Measurements from ENCODE around the gene LYRM7. TPM values are rescaled to one million over a fixed set of nuclear protein-coding genes. Genes with fewer than 3 reads are reported as not detected.
A peak's percentile ranks its signal among the peaks of the same experiment; 100 is the strongest.
"Not testable (repeated sequence)": the region's sequence is repeated elsewhere in the genome, so short reads cannot be mapped to it uniquely, and the experiment has no call there.

The LYRM7 gene
- total RNA-seq, 1 donor from 2014 or later = 34.9 TPM

DNA sequence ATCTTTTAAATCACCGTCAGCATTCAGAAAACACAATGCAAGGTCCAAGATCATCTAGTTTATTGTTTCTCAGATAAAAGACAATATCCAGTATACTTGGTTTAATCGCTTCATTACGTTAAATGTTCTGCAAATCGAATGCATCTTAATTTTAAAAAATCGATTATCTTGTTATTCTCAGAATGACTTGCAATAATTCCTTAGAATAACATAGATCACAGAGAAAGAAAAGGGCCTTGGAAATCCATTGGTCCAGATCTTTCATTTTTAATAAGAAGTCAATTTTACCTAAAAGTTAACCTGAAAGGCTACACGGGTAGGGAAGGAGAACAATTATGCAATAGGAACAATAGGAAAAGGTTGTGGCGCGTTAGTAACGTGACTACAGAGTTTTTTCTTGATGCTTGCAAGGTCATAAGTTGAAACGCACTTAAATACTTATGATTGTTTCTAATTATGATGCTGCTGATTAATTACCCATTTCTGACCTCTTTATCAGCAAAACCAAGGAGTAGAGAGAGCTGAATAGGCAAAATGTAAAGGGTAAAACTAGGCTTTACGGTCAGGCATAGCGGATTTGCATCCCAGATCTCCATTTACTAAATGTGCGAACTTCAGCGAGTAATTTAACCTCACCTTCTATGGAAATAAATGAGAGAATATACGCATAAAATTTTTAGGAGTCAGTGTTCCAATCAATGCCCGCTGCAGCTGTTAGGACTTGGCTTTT is 769 bp upstream of the LYRM7 start:
- no peak for DNase-seq
- ATAC-seq = no peak
- intact Hi-C loops (cut with micrococcal nuclease) = loop anchor here (10.0 kb wide), 1 partner anchor 245 kb away; no protein-coding TSS in a partner anchor

DNA sequence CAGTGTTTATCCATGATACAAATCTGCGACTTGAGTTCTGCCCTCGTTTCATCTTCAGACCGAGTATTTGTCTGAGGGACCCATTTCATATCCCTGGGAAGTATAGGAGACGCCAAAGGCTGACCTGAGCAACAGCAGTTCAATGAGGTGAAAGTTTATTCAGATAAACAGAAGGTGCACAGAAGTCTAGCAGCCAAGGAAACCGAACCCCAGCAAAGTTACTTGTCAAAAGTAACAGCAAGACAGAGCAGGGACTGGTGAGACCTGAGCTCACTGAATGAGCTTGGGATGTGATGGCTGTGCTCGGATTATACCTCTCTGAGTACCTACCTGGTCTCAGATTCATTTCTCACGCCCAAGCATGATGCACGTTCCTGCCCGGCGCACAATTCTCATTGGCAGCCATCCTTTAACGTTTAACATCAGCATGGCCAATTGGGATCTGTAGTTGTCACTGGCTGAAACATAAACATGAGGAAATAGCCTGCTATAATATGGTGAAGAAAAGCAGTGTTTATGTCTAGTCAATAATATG is 599 bp downstream of the LYRM7 start:
- intact Hi-C loops (cut with micrococcal nuclease) = loop anchor here (10.0 kb wide), 1 partner anchor 243 kb away; no protein-coding TSS in a partner anchor
- peak; percentile 1 for ATAC-seq

DNA sequence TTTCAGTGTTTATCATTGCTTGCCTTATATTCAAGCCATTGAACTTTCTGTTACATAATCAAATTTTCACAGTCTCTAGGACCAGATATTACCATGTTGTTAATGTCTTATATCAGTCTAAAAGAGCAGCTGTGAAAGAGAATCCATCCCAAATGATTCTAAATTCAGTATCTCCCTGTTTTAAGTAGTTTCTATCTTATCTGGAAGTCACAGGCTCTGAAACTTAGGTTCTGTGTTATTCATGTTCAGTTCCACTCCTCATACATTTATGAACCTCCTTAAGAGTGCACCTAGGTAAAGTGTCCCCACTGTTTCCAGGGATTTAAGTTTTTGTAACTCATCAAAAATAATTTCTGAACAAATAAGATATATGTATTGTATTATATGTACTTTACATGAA is 9.7 kb downstream of the LYRM7 start:
- DNase-seq (no peak), ATAC-seq (no peak)
- intact Hi-C loops (cut with micrococcal nuclease) = loop anchor here (10.0 kb wide), 1 partner anchor 74 kb away; no protein-coding TSS in a partner anchor

More for the DNA sequence above, 599 bp downstream of the LYRM7 start:
- DNase-seq = no peak

DNA sequence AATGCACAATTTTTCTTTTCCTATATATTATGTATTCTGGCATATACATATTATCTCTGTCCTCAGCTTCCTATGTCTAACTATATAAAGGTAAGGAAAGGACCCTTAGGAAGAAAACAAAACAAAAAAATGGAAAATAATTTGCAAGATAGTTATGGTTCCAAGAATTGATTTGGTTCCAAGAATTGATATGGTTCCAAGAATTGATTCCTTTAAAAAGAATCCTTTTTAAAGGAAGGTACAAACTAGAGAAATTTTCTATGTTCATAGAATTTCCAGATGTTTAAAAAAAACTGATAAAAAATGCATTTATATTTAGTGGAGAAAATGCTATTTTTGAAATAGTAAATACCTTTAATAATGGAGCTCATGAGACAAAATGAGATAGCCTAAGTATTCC is 12.1 kb downstream of the LYRM7 start:
- ATAC-seq = no peak
- DNase-seq = no peak

DNA sequence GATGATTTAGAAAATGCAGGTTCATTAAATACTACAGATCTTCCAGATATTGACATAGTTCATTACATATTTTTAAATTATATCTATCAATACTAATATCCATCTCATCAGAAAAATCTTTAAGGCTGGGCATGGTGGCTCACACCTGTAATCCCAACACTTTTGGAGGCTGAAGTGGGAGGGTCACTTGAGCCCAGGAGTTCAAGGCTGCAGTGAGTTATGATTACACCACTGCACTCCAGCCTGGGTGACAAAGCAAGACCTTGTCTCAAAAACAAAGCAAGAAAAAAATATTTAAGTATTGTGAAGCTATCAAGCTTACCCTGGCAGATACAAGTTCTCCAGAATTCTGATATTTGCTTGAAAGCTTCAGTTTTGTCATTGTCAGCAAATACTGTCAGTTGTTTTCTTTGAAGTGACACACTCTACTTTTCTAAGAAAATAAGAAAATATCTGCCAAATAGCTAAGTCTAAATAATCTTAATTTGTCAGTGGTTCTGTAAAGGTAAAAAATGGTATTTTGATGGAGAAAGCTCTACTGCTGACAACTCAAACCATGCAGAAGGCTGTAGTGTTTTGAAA is 14.9 kb downstream of the LYRM7 start:
- ATAC-seq (no peak), DNase-seq (no peak)
- intact Hi-C loops (cut with micrococcal nuclease) = loop anchor here (10.0 kb wide), 1 partner anchor 69 kb away; no protein-coding TSS in a partner anchor

More for the DNA sequence above, 12.1 kb downstream of the LYRM7 start:
- intact Hi-C loops (cut with micrococcal nuclease) = loop anchor here (10.0 kb wide), 1 partner anchor 72 kb away; no protein-coding TSS in a partner anchor

DNA sequence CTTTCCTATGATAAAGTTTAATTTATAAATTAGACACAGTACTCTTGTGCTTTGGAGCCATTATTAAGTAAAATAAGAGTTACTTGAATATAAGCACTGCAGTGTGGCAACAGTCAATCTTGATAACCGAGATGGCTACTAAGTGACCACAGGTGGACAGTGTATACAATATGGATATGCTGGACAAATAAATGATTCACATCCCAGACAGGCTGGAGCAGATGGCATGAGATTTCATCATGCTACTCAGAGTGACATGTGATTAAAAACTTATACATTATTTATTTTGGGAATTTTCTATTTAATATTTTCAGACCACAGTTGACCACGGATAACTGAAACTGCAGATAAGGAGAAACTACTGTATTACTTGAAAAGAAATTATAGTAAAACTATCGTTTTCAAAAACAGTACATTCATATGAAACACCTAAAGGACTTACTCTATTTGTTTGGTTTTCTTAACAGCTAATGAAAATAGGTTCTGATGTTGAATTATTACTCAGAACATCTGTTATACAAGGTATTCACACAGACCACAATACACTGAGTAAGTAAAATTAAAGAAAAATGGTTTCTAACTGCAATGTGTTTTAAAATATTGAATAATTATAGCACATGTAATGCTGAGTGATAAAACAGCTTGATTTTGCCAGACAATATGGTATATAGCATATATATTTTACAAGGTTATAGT is 16.0 kb downstream of the LYRM7 start:
- intact Hi-C loops (cut with micrococcal nuclease) = loop anchor here (10.0 kb wide), 1 partner anchor 68 kb away; no protein-coding TSS in a partner anchor
- ATAC-seq = no peak

DNA sequence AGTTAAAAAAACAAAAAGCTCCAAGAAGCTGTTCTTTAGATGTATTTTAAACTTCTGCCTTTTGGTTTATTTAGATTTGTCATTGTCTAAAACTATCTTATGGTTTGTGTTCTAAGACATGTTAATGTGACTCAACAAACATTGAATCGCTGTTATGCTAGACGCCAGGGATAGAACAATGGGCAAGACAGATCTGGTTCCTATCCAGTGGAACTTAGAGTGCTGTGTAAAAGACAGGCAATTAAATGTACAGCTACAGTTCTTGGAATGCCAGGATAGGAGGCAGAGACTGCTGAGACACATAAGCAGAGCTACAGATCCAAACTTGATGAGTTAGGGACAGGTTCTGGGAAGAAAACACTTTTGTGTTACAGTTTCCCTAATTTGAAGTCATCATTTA is 22.4 kb downstream of the LYRM7 start:
- intact Hi-C loops (cut with micrococcal nuclease) = no loop called here
- ATAC-seq (no peak), DNase-seq (no peak)

More for the DNA sequence above, 16.0 kb downstream of the LYRM7 start:
- DNase-seq = no peak

DNA sequence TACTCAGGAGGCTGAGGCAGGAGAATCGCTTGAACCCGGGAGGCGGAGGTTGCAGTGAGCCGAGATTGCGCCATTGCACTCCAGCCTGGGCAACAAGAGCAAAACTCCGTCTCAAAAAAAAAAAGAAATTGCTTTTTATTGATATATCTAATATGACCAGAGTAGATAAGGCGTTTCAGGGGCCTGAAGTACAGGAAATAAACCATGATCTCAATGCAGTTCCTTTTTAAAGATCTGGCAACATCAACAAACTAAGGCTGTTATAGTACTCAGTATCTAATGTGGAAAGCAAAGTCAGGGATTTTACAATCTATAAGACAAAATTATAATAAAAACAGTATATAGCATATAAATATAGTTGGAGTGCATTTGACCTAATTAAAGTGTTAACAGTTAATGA is 23.2 kb downstream of the LYRM7 start:
- ATAC-seq = not testable (repeated sequence)

DNA sequence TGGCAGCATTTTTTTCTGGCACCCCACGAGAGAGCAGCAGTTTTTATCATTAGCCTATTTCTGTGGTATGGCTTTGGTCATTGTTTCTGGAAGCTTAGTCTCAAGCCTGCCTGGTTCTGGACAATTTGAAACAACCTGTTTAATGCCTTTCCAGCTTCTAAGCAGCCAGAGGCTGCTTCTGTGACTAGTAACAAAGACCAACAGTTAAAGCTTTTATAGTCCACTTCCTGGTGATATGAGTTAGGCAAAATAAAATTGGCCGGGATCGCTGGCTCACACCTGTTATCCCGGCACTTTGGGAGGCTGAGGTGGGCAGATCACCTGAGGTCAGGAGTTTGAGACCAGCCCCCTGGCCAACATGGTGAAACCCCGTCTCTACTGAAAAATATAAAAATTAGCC is 24.0 kb downstream of the LYRM7 start:
- ATAC-seq = no peak
- intact Hi-C loops (cut with micrococcal nuclease) = no loop called here
- DNase-seq = no peak

More for the DNA sequence above, 23.2 kb downstream of the LYRM7 start:
- intact Hi-C loops (cut with micrococcal nuclease); DNase-seq: not testable (repeated sequence)

DNA sequence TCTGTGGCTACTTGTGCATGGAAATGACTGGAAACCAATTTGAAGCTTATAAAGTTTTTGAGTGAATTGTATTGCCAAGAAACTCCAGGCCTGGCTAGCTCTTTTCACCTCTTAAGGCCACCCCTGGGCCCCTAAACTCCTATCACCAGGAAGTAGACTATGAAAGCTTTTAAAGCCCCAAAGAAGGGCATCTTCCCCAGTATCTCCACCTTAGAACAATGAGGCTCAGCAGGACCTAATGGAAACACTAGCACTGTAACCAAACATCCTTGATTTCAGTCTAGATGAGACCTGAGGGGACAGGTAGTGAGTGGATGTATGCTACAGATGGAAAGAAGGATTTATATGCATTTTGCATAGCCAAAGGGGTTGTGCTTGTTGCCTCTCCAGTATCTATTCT is 25.0 kb downstream of the LYRM7 start:
- intact Hi-C loops (cut with micrococcal nuclease) = no loop called here
- ATAC-seq (no peak), DNase-seq (no peak)

DNA sequence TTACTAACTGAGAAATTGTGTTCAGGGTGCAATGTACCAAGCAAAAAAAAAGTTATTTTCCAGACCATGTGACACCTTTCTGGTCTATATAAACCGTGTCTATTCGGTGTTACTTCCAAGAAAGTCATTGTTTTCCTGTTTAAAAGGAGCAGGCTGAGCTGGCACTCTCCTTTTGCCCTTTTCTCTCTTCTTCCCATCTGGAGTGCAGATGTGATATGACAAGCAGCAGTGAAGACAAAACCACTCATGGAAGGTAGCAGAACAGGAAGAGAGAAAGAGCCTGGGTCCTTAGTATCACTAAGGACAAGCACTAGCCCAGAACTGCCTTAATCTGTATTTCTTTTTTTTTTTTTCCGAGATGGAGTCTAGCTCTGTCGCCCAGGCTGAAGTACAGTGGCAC is 25.6 kb downstream of the LYRM7 start:
- ATAC-seq = no peak
- no peak for DNase-seq
- intact Hi-C loops (cut with micrococcal nuclease) = no loop called here

DNA sequence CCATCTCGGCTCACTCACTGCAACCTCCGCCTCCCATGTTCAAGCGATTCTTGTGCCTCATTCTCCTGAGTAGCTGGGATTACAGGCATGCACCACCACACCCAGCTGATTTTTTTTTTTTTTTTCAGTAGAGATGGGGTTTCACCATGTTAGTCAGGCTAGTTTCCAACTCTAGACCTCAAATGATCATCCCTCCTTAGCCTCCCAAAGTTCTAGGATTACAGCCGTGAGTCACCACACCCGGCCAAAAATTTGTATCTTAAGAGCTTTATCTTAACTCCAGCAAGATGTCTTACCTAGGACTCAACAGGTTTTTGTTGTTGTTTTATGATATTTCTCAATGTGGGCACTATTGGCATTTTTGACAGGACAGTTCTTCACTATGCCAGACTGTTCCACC is 27.9 kb downstream of the LYRM7 start:
- intact Hi-C loops (cut with micrococcal nuclease) = no loop called here
- DNase-seq (no peak), ATAC-seq (no peak)

DNA sequence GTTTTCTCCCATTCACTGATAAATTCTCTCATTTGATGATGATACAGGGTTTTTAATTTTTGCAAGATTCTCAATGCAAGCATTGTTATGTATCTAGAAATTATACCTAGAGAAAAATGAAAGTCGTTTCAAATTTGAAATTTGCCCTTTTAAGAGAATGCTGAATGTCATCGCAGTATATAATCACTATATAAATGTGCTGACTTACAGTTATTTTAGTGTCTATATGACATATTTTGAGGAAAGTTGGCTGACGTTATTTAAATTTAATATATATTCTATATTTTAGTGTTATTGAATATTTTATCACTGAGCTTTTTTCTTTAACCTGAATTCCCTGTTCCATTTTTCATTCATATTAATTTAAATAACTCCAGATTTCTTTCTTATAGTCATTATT is 29.8 kb downstream of the LYRM7 start:
- intact Hi-C loops (cut with micrococcal nuclease) = no loop called here
- ATAC-seq = no peak
- no peak for DNase-seq

DNA sequence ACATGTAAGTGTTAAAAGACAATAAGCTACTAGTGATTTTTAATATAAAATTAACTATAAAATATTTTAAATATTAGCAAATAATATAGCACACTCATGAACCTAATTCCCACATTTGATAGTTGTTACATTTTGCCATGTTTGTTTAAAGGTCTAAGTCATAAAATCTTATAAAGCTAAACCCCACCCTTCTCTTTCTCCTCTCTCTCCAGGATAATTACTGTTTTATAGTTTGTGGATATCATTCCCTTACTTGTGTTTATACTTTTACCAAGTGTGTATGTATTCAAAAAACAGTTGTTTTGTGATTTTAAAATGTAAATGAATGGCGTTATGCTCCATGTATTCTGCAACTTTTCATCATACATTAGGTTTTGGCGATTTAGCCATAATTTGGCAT is 34.2 kb downstream of the LYRM7 start:
- DNase-seq = no peak
- intact Hi-C loops (cut with micrococcal nuclease) = no loop called here
- no peak for ATAC-seq

DNA sequence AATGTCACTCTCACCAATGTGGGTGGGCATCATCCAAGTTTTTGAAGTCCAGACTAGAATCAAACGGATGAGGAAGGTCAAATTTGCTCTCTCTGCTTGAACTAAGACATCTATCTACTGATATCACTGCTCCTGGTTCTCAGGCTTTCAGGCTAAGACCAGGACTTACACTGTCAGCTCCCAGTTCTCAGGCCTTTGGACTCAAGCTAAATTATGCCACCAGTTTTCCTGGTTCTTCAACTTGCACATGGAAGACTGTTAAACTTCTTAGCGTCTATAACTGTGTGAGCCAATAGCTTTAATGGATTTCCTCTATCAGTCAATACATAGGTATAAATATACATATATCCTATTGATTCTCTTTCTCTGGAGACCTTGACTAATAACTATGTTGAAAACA is 35.3 kb downstream of the LYRM7 start:
- DNase-seq (no peak), ATAC-seq (no peak)
- intact Hi-C loops (cut with micrococcal nuclease) = no loop called here

DNA sequence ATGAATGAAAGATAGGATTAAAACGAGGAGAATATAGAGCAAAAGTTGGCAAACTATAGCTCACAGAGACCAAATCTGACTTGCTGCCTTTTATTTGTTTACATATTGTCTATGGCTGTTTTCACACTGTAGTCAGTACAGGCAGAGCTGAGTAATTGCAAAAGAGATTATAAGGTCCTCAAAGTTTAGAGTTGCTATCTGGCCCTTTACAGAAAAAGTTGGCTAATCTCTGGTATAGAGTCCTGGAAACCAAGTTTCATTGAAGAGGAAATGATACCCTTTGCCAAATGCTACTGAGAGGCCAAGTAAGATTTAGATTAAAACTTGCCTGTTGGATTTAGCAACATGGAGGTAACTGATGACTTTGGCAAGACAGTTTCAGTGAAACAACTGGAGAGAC is 36.0 kb downstream of the LYRM7 start:
- intact Hi-C loops (cut with micrococcal nuclease) = no loop called here
- no peak for DNase-seq
- no peak for ATAC-seq

DNA sequence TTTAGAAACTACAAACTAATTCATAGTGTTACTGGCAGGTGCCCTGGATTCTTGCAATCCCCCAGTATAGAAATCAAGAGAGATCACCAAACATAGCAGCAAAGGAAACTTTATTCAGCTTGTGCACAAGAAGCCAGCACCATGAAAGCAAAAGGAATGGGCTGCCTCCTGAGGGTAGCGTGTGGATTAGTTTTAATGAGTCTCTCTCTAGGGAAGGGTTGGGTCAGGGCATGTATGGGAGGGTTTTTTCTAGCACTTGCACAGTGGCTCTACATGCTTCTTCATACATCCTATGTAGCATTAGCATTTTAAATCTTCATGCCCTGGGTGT is 38.4 kb downstream of the LYRM7 start:
- intact Hi-C loops (cut with micrococcal nuclease) = no loop called here
- DNase-seq (no peak), ATAC-seq (no peak)

DNA sequence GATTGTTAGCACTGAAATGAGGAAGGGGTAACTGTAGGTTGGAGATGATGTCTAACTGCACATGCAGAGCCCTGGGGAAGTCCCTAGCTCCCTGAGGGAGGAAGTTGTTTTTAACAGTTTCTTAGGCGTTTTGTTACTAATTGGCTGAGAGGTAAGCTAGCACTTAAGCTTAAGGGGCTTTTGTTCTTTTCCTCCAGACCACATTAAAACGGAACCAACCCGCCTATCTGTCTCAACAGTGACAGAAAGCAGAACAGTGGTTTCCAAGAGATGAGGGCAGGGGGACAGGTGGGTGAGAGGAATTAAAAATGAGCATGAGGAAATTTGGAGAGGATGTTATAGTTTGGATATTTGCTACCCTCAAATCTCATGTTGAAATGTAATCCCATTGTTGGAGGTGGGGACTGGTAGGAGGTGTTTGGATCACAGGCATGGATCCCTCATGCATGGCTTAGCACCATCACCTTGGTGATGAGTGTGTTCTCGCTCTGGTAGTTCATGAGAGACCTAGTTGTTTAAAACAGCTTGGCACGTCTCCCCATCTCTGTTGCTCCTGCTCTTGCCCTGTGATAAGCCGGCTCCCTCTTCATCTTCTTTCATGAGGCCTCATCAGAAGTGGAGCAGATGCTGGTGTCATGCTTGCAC is 38.9 kb downstream of the LYRM7 start:
- DNase-seq (no peak), ATAC-seq (no peak)
- intact Hi-C loops (cut with micrococcal nuclease) = no loop called here

DNA sequence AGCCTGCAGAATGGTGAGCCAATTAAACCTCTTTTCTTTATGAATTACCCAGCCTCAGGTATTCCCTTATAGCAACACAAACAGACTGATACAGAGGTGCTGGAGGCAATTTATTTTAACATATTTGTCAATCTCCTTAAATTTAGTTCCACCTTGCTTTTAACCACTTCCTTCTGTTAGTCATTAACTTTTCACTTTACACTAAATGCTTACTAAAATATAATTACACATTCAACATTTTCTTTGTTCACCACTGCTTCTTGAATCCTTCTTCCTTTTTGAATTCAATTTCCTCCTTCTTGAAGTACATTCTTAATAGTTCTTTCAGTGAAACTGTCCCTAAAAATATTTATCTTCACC is 39.4 kb downstream of the LYRM7 start:
- ATAC-seq (no peak), DNase-seq (no peak)
- intact Hi-C loops (cut with micrococcal nuclease) = no loop called here

DNA sequence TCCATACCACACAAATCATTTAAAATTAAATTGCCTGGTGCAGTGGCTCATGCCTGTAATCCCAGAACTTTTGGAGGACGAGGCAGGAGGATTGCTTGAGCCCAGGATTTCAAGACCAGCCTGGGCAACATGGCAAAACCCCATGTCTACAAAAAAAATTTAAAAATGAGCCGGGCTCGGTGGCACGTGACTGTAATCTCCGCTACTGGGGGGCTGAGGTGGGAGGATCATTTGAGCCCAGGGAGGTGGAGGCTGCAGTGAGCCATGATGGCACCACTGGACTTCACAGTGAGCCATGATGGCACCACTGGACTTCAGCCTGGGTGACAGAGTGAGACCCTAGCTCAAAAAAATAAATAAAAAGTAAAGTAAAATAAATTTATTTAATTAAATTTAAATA is 40.9 kb downstream of the LYRM7 start:
- ATAC-seq = no peak
- DNase-seq = no peak
- intact Hi-C loops (cut with micrococcal nuclease) = no loop called here
